ENCODE data around the gene RARS2. TPM values are rescaled to one million over a fixed set of nuclear protein-coding genes. Genes with fewer than 3 reads are reported as not detected.

RARS2 gene
- total RNA-seq, 6 experiments from 2014 or later: 48.3 to 62.0 (median 58.3) TPM

- Mint-ChIP-seq H3K27ac (no peak overlapping the region), H3K27me3 (ENCODE audit: insufficient read depth) (no peaks in the 10 kb centered on the region; the same call in 1 of the 2 replicates), H3K9me3 (peaks cover 8% of the 10 kb centered on the region; the same call in 1 of the 2 replicates), H3K4me3 (no peak overlapping the region), H3K4me1 (ENCODE audit: low read depth) (0 out of 2 replicates have a peak, but pooled peaks cover 5% of the 10 kb centered on the region), H3K36me3 (ENCODE audit: low read depth) (peaks cover 59% of the 10 kb centered on the region)
- TF ChIP-seq, protein P1, sequence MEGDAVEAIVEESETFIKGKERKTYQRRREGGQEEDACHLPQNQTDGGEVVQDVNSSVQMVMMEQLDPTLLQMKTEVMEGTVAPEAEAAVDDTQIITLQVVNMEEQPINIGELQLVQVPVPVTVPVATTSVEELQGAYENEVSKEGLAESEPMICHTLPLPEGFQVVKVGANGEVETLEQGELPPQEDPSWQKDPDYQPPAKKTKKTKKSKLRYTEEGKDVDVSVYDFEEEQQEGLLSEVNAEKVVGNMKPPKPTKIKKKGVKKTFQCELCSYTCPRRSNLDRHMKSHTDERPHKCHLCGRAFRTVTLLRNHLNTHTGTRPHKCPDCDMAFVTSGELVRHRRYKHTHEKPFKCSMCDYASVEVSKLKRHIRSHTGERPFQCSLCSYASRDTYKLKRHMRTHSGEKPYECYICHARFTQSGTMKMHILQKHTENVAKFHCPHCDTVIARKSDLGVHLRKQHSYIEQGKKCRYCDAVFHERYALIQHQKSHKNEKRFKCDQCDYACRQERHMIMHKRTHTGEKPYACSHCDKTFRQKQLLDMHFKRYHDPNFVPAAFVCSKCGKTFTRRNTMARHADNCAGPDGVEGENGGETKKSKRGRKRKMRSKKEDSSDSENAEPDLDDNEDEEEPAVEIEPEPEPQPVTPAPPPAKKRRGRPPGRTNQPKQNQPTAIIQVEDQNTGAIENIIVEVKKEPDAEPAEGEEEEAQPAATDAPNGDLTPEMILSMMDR (IDR thresholded peaks at IDR 0.05): no peak
- no peak for DNase-seq
These were observed 45.9 kb downstream of the RARS2 start for GRCh38 chr6:87543696-87544473.

DNA sequence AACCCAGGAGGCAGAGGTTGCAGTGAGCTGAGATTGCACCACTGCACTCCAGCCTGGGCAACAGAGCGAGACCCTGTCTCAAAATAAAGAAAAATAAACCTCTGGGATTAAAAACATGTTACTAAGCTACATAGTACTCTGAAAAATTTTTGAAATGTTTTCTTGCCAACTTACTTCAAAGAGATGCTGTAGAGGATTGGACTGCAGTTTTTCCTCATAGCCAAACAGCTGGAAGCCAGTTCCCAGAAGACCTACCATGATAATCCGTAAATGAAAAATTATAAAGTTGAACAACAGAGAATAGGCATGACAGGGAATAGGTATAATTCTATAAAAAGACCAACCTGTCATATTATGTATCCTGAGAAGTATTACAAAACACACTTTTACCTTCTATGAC is 48.0 kb downstream of the RARS2 start:
- no peak for DNase-seq
- TF ChIP-seq, protein P1 (IDR thresholded peaks at IDR 0.05): no peak
- no peak overlapping the region for H3K27ac Mint-ChIP-seq
- H3K27me3 Mint-ChIP-seq (ENCODE audit: insufficient read depth): no peaks in the 10 kb centered on the region
- H3K4me3 Mint-ChIP-seq: no peak overlapping the region
- H3K4me1 Mint-ChIP-seq (ENCODE audit: low read depth): peaks cover 15% of the 10 kb centered on the region
- peaks cover 8% of the 10 kb centered on the region; the same call in 1 of the 2 replicates for H3K9me3 Mint-ChIP-seq
- H3K36me3 Mint-ChIP-seq (ENCODE audit: low read depth): peaks cover 59% of the 10 kb centered on the region

DNA sequence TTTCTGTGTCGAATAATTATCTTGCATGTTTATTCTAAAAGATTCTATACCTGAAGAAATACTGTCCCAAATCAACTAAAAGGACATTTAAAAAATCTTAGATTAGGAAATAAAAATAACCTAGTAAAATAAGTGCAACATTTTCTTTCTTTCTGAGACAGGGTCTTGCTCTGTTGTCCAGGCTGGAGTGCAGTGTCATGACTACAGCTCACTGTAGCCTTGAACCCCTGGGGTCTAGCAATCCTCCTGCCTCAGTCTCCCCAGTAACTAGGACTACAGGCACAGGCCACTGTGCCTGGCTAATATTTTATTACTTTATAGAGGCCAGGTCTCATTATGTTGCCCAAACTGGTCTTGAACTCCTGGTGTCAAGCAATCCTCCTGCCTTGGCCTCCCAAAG is 48.7 kb downstream of the RARS2 start:
- TF ChIP-seq, protein P1 (IDR thresholded peaks at IDR 0.05): no peak
- Mint-ChIP-seq H3K36me3 (ENCODE audit: low read depth) (peaks cover 57% of the 10 kb centered on the region), H3K27ac (no peak overlapping the region)

DNA sequence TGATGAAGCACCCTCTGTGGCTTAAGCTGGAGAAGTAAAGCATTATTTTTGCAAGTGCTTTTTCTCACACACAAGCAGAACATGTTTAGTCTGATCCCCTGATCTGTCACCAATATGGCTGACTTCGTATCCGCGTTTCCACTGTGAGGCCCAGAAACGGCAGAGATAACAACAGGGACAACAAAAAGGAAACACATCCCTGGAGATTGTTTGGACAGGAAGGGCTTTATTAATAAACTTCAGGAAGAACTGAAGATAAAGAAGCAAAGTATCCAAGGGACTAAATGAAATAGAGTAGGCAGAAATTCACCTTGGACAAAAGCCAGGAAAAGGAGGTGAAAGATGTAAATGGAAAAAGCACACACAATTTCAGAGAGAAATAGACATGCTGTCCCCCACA is 49.2 kb downstream of the RARS2 start:
- H3K4me1 Mint-ChIP-seq (ENCODE audit: low read depth): peaks cover 16% of the 10 kb centered on the region
- H3K4me3 Mint-ChIP-seq: no peak overlapping the region
- no peak for DNase-seq
- peaks cover 52% of the 10 kb centered on the region for H3K36me3 Mint-ChIP-seq (ENCODE audit: low read depth)
- H3K9me3 Mint-ChIP-seq: peaks cover 8% of the 10 kb centered on the region; the same call in 1 of the 2 replicates
- H3K27ac Mint-ChIP-seq: no peak overlapping the region
- TF ChIP-seq, protein P1 (IDR thresholded peaks at IDR 0.05): no peak
- no peaks in the 10 kb centered on the region for H3K27me3 Mint-ChIP-seq (ENCODE audit: insufficient read depth)

More for the DNA sequence above, 48.7 kb downstream of the RARS2 start:
- no peak for DNase-seq
- Mint-ChIP-seq H3K9me3 (peaks cover 8% of the 10 kb centered on the region; the same call in 1 of the 2 replicates), H3K27me3 (ENCODE audit: insufficient read depth) (no peaks in the 10 kb centered on the region), H3K4me3 (no peak overlapping the region), H3K4me1 (ENCODE audit: low read depth) (peaks cover 16% of the 10 kb centered on the region)

DNA sequence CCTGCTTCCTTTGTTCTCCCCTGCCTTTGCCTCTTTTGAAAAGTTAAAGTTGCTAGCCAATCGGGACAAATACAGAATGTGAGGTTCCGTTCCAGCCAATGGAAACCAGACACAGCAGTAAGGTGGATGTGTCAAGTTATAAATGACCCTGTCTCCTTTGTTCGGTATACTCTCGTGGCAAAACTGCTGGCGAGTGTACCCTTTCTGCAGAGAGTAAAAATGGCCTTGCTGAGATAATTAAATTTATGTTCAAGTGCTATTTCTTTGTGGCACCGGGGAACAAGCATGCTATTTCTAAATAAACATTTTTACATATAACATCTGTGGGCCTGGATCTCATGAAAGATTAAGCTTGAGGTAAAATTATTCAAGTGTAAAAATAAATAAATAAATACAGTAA is 50.2 kb downstream of the RARS2 start:
- H3K27me3 Mint-ChIP-seq (ENCODE audit: insufficient read depth): no peaks in the 10 kb centered on the region
- peaks cover 42% of the 10 kb centered on the region for H3K36me3 Mint-ChIP-seq (ENCODE audit: low read depth)
- H3K4me3 Mint-ChIP-seq: no peak overlapping the region
- DNase-seq: no peak
- H3K27ac Mint-ChIP-seq: no peak overlapping the region
- TF ChIP-seq, protein P1 (IDR thresholded peaks at IDR 0.05): no peak
- peaks cover 16% of the 10 kb centered on the region for H3K4me1 Mint-ChIP-seq (ENCODE audit: low read depth)
- H3K9me3 Mint-ChIP-seq: peaks cover 8% of the 10 kb centered on the region; the same call in 1 of the 2 replicates
